ENCODE data around the gene TIMM44. TPM values are rescaled to one million over a fixed set of nuclear protein-coding genes. Genes with fewer than 3 reads are reported as not detected.
A peak's percentile ranks its signal among the peaks of the same experiment; 100 is the strongest.

Gene TIMM44
- total and polyA plus RNA-seq, 2 of the 8 experiments (the other 6 are each of a cell fraction or from before 2014, with no cell fraction given) = 131 to 150 TPM

DNA sequence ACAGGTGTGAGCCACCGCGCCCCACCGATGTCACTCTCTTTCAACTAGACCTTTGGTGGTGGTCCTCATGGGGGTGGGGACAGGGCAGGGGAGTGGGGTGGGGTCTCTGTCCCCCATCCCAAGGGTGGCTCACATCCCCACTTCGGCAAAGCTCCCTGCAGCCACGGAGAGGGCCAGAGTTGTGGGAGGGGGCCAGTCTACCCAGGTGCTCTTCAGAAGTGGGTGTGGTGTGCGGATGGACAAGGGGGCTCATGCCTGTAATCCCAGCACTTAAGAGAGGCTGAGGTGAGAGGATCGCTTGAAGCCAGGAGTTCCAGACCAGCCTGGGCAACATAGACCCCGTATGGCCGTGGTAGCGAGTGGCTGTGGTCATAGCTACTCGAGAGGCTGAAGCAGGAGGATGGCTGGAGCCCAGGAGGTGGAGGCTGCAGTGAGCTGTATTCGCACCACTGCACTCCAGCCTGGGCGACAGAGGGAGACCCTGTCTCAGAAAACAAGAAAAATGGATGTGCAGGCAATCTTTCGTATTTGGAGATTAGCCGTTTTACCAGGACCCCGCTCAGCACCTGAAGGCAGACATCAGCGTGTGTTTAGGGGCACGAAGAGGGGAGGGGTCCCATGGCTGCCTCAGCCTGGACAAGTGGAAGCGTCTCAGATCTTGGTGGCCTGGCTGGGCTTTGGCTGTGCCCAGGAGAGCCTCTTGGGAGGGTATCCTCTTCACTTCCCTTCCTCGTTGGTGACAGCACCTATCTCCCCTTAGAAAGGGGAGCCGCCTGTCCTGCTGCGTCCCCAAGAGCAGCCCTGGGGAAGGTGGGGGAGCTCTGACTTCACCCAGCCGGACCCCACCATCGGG, 28.0 kb downstream of the TIMM44 start:
- no peak overlapping the region for H4K8ac ChIP-seq (ENCODE audit: extremely low read depth, insufficient read depth, low read length)
- H3K23ac ChIP-seq (ENCODE audit: insufficient read length) = no peak overlapping the region
- H2BK15ac ChIP-seq (ENCODE audit: low read length) = no peak overlapping the region
- H2BK120ac ChIP-seq (replicated peaks; ENCODE audit: low read depth, low read length) = no peak overlapping the region
- H3K79me1 ChIP-seq (ENCODE audit: low read depth, low read length) = no peaks in the 10 kb centered on the region
- H4K20me1 ChIP-seq (replicated peaks in 1 of 2; ENCODE audit: control insufficient read depth in 1 of 2, insufficient read depth in 2 of 2, low read length in 2 of 2) = peaks cover 2 to 6% of the 10 kb centered on the region in 2 experiments
- H3K18ac ChIP-seq (ENCODE audit: extremely low read depth, low read length) = no peak overlapping the region; the same call in 1 of the 2 replicates
- no peak overlapping the region for H2AFZ ChIP-seq (ENCODE audit: low read length)
- DNase-seq (ENCODE audit: low read depth in 1 of 2, low spot score in 2 of 2) (no peak), FAIRE-seq (no peak)
- H3K9ac ChIP-seq (replicated peaks in 1 of 4; ENCODE audit: extremely low read depth in 1 of 4, low read depth in 3 of 4, low read length in 3 of 4) = no peak overlapping the region
- ChIA-PET CTCF (ENCODE audit: partially characterized antibody) (interaction anchor here (0.8 to 9.0 kb wide), 16 partner anchors 7 to 203 kb away, joined by 3 to 112 read pairs (median 6); partner anchors contain the start of genes LRRC8E, MAP2K7, PRR36 and TIMM44), POLR2A (ENCODE audit: partially characterized antibody) (interaction anchor here (0.5 to 10.6 kb wide), 15 partner anchors 11 to 285 kb away, joined by 3 to 106 read pairs (median 4); partner anchors contain the start of genes CTXN1, MAP2K7, PRR36 and TIMM44)
- no peak overlapping the region for H3K4ac ChIP-seq (replicated peaks; ENCODE audit: insufficient read length, low read depth, low read length)
- H3K4me3 ChIP-seq (ENCODE audit: extremely low read depth in 1 of 4, insufficient read depth in 2 of 4, low read depth in 3 of 4, low read length in 4 of 4) = peak overlapping the region; percentile 29 to 64 (median 34); a peak in 7 of 8 replicates
- peaks cover 0 to 15% (median 8%) of the 10 kb centered on the region in 4 experiments; a peak in 5 of 7 replicates for H3K4me1 ChIP-seq (replicated peaks in 1 of 4; ENCODE audit: control insufficient read depth in 3 of 4, insufficient read depth in 4 of 4, low read length in 3 of 4)
- TF ChIP-seq SIN3A (conservative IDR thresholded peaks at IDR 0.05 in 1 of 2, IDR thresholded peaks at IDR 0.05 in 1 of 2; ENCODE audit: low read depth in 1 of 2, low read length in 2 of 2) (no peak), YY1 (IDR thresholded peaks at IDR 0.05; ENCODE audit: low read depth, low read length) (no peak), SAP30 (IDR thresholded peaks at IDR 0.05; ENCODE audit: insufficient read depth, insufficient replicate concordance, low read length) (no peak), GABPA (IDR thresholded peaks at IDR 0.05; ENCODE audit: borderline replicate concordance, insufficient read depth, low read length) (no peak; the same call in 1 of the 2 replicates), TAF1 (IDR thresholded peaks at IDR 0.05; ENCODE audit: low read depth, low read length) (no peak), SUZ12 (IDR thresholded peaks at IDR 0.05; ENCODE audit: low read length) (no peak), TCF12 (IDR thresholded peaks at IDR 0.05; ENCODE audit: low read depth, low read length) (no peak), JUND (IDR thresholded peaks at IDR 0.05; ENCODE audit: low read length) (no peak), POLR2A (IDR thresholded peaks at IDR 0.05; ENCODE audit: control extremely low read depth in 1 of 2, low read depth in 2 of 2, low read length in 2 of 2) (no peak), SRF (IDR thresholded peaks at IDR 0.05; ENCODE audit: low read depth, low read length) (no peak), RFX5 (IDR thresholded peaks at IDR 0.05; ENCODE audit: borderline replicate concordance, low read depth, low read length) (no peak)
- H2BK12ac ChIP-seq (ENCODE audit: low read depth, low read length) = no peak overlapping the region
- H3K9me3 ChIP-seq (ENCODE audit: insufficient read depth in 2 of 2, low read depth in 1 of 2, low read length in 1 of 2) = no peaks in the 10 kb centered on the region
- no peak overlapping the region for H2BK20ac ChIP-seq (ENCODE audit: low read length)
- peak overlapping the region; percentile 3 for H4K91ac ChIP-seq (replicated peaks; ENCODE audit: insufficient read length, low read length)
- peaks cover 17% of the 10 kb centered on the region; the same call in 1 of the 2 replicates for H3K23me2 ChIP-seq (ENCODE audit: low read depth, low read length)
- H3K27me3 ChIP-seq (replicated peaks in 1 of 4; ENCODE audit: control insufficient read depth in 3 of 4, extremely low read depth in 1 of 4, insufficient read depth in 3 of 4, low read length in 3 of 4) = peaks cover 17 to 45% (median 39%) of the 10 kb centered on the region in 4 experiments; a peak in 6 of 7 replicates
- WGBS, 2 experiments (ENCODE audit: extremely low coverage in 1 of 2, insufficient coverage in 1 of 2, insufficient read length in 1 of 2, insufficient replicate concordance in 2 of 2, low coverage in 1 of 2, low lambda C conversion rate in 2 of 2, missing lambda C conversion rate in 1 of 2) = 70% methylated on average over 22 of the region's 24 CpGs; no CpG with 5 or more reads in 1 of the 2 experiments
- peak overlapping the region; percentile 59 for H3K56ac ChIP-seq (replicated peaks; ENCODE audit: insufficient read length, low read depth, low read length)
- no peak overlapping the region for H3K14ac ChIP-seq (ENCODE audit: insufficient read length)
- H3K36me3 ChIP-seq (ENCODE audit: control insufficient read depth in 2 of 4, insufficient read depth in 4 of 4, low read length in 3 of 4) = peaks cover 5 to 23% (median 12%) of the 10 kb centered on the region in 4 experiments; a peak in 4 of 8 replicates
- H3K79me2 ChIP-seq (ENCODE audit: control insufficient read depth in 1 of 2, insufficient read depth in 2 of 2, low read length in 2 of 2) = no peaks in the 10 kb centered on the region
- H3K27ac ChIP-seq (ENCODE audit: low read depth, low read length) = no peak overlapping the region
- peak overlapping the region; percentile 86 to 94 for H3K4me2 ChIP-seq (ENCODE audit: insufficient read depth in 1 of 2, low read depth in 2 of 2, low read length in 2 of 2)
- H2BK5ac ChIP-seq (ENCODE audit: low read depth, low read length) = no peak overlapping the region
- H2AK5ac ChIP-seq (ENCODE audit: low read depth, low read length) = 0 out of 2 replicates have a peak overlapping the region, but pooled peaks have one; percentile 11
- H4K5ac ChIP-seq (ENCODE audit: insufficient read length, low read depth, low read length) = no peak overlapping the region
